MCF 10A (cell line): ENCODE results near the gene SLC35E1. TPM values are rescaled to one million over a fixed set of nuclear protein-coding genes. Genes with fewer than 3 reads are reported as not detected.
"Not testable (repeated sequence)": the region's sequence is repeated elsewhere in the genome, so short reads cannot be mapped to it uniquely, and the experiment has no call there.

Experiments used
- BruUV-seq: library from RNA; stranded (reverse); fragments of 400-500 nt; replicated peaks from 2 replicates; lab custom pipeline; 2021; lab: Mats Ljungman, UMichigan
- CTCF ChIA-PET: fragments of 300-600 bp; sonication (Branson Sonifier 250); formaldehyde crosslinking; extraction: SDS; loops from one replicate; lab custom pipeline; 2021; ENCODE audit warnings: antibody characterized with exemption, inconsistent platforms; lab: Yijun Ruan, JAX
- POLR2A ChIA-PET: fragments of 300-600, 350-650 bp; sonication (Branson Sonifier 250); formaldehyde crosslinking; extraction: SDS; loops from one replicate; lab custom pipeline; 2020; ENCODE audit warnings: antibody characterized with exemption, inconsistent platforms; lab: Yijun Ruan, JAX
- DNase-seq: peaks from one replicate; pipeline ENCODE4 v3.0.0-alpha.2; 2018; ENCODE audit not compliant: unreplicated experiment
- H3K27ac Mint-ChIP-seq: one replicate; pipeline ENCODE4 v1.8.0; 2022; ENCODE audit warnings: mild to moderate bottlenecking, low read depth, mixed read lengths; ENCODE audit not compliant: unreplicated experiment
- H3K27me3 Mint-ChIP-seq: one replicate; pipeline ENCODE4 v1.8.0; 2022; ENCODE audit warnings: mixed read lengths; ENCODE audit not compliant: insufficient read depth, unreplicated experiment
- H3K36me3 Mint-ChIP-seq: one replicate; pipeline ENCODE4 v1.8.0; 2022; ENCODE audit warnings: mild to moderate bottlenecking, moderate library complexity, mixed read lengths; ENCODE audit not compliant: insufficient read depth, unreplicated experiment
- H3K4me1 Mint-ChIP-seq: one replicate; pipeline ENCODE4 v1.8.0; 2022; ENCODE audit warnings: mixed read lengths; ENCODE audit not compliant: insufficient read depth, unreplicated experiment
- H3K4me3 Mint-ChIP-seq: one replicate; pipeline ENCODE4 v1.8.0; 2022; ENCODE audit warnings: mild to moderate bottlenecking, moderate library complexity, mixed read lengths; ENCODE audit not compliant: unreplicated experiment
- H3K9me3 Mint-ChIP-seq: one replicate; pipeline ENCODE4 v1.8.0; 2022; ENCODE audit warnings: mixed read lengths; ENCODE audit not compliant: unreplicated experiment
- CTCF ChIP-seq: fragments of 200-600 bp; IDR thresholded peaks from one replicate; pipeline ENCODE4 v1.8.0; 2022; ENCODE audit warnings: antibody characterized with exemption, mild to moderate bottlenecking; ENCODE audit not compliant: unreplicated experiment
- intact Hi-C: fragments of 100-400 bp; cut with micrococcal nuclease; formaldehyde crosslinking; loops from 2 replicates; pipeline ENCODE4 v1.14.1; 2022
- total RNA-seq: library from RNA; stranded (reverse); gene quantifications from 2 replicates; pipeline ENCODE4 v1.2.3, GENCODE V29; 2022

Gene SLC35E1
- total RNA-seq, 1 experiment from 2014 or later = 62.6 TPM

DNA sequence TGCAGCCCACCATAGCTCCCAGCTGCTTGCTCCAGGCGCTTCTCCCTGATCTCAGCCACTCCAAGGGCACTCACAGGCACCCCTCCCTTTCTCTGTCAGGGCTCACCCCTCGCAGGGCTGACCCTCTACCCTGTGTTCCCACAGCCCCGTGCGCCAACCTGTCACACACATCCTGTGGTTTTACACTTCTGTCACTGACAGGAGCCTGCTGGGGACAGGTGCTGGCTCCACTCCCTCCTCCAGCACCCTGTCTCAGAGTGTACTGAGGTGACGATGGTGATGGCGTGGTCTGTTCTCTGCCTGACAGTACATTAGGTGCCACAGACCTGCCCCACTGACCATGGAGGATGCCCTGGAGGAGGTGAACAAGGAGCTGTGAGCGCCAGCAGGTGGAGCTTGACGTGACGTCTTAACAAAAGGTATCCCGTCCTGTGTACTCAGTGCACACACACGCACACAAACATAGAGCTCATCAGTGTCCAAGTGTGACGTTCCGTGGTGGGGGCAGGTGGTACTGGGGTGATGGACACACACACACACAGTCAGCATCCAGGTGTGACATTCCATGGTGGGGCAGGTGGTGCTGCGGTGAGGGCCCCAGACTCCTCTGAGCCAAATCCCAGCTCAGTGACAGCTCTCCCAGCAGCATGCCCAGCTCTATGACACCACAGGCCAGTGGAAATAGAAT, 55.1 kb downstream of the SLC35E1 start:
- H3K4me1 Mint-ChIP-seq = no peaks in the 10 kb centered on the region
- CTCF ChIA-PET = no interaction called here
- H3K36me3 Mint-ChIP-seq = peaks cover 82% of the 10 kb centered on the region
- H3K27ac Mint-ChIP-seq = no peak overlapping the region
- H3K9me3 Mint-ChIP-seq = no peaks in the 10 kb centered on the region
- no peaks in the 10 kb centered on the region for H3K27me3 Mint-ChIP-seq
- no peak for DNase-seq
- BruUV-seq = no TSS peak
- H3K4me3 Mint-ChIP-seq = no peak overlapping the region
- POLR2A ChIA-PET = interaction anchor here (1.7 kb wide), 1 partner anchor 11 kb away, joined by 4 read pairs; no protein-coding TSS in a partner anchor
- intact Hi-C loops = no loop called here
- no peak for TF ChIP-seq CTCF

DNA sequence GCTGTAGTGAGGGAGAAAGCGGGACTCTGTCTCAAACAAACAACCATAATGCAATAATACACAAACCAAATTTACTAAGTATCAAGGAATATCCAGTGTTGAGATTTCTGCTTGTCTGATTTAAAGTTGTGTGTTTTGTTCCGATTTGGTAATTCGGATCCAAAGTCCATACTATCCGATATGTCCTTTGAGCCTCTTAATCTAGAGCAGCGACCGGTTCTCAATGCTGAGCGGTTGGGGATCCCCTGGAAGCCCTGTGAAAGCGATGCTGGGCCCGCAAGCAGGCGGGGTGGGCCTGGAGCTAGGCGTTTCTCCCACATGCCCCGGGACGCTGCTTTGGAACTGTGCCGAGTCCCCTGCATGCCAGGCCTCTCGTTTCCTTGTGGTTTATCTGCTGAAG, 55.8 kb downstream of the SLC35E1 start:
- no peak for TF ChIP-seq CTCF
- H3K4me3 Mint-ChIP-seq = no peak overlapping the region
- POLR2A ChIA-PET = no interaction called here
- H3K9me3 Mint-ChIP-seq = no peaks in the 10 kb centered on the region
- no peak for DNase-seq
- intact Hi-C loops = no loop called here
- no TSS peak for BruUV-seq
- H3K36me3 Mint-ChIP-seq = peaks cover 87% of the 10 kb centered on the region
- no peaks in the 10 kb centered on the region for H3K27me3 Mint-ChIP-seq
- H3K27ac Mint-ChIP-seq = no peak overlapping the region
- CTCF ChIA-PET = no interaction called here
- no peaks in the 10 kb centered on the region for H3K4me1 Mint-ChIP-seq

GRCh38 chr19:16514383-16515019, 57.7 kb downstream of the SLC35E1 start:
- H3K4me1 Mint-ChIP-seq = no peaks in the 10 kb centered on the region
- no peaks in the 10 kb centered on the region for H3K9me3 Mint-ChIP-seq
- no peak for DNase-seq
- no peaks in the 10 kb centered on the region for H3K27me3 Mint-ChIP-seq
- H3K27ac Mint-ChIP-seq = no peak overlapping the region
- CTCF ChIA-PET = interaction anchor here (0.6 kb wide), 2 partner anchors 10 to 132 kb away, joined by 4 read pairs; no protein-coding TSS in a partner anchor
- no TSS peak for BruUV-seq
- POLR2A ChIA-PET = interaction anchor here (0.9 kb wide), 1 partner anchor 18 kb away, joined by 6 read pairs; the partner anchor contains the start of gene C19orf44
- H3K36me3 Mint-ChIP-seq = peaks cover 77% of the 10 kb centered on the region
- no peak overlapping the region for H3K4me3 Mint-ChIP-seq
- no peak for TF ChIP-seq CTCF
- intact Hi-C loops = loop anchor here (5.0 kb wide), 1 partner anchor 72 kb away; no protein-coding TSS in a partner anchor

DNA sequence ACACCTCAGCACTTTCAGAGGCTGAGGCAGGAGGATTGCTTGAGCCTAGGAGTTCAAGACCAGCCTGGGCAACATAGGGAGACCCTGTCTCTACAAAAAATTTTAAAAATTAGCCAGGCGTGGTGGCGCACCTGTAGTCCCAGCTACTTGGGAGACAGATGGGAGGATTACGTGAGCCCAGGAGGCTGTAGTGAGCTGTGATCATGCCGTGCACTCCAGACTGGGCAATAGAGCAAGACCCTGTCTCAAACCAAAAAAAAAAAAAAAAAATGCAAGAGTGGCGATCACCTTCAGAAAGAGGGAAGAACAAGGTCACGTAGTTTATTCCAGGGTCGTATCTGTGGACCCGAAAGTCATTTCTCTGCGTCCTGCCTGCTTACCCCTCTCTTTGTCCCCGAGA, 59.6 kb downstream of the SLC35E1 start:
- CTCF ChIA-PET = interaction anchor here (0.6 kb wide), 1 partner anchor 1164 kb away, joined by 3 read pairs; no protein-coding TSS in a partner anchor

More for the DNA sequence above, 59.6 kb downstream of the SLC35E1 start:
- POLR2A ChIA-PET, H3K27ac Mint-ChIP-seq, BruUV-seq, DNase-seq, H3K4me3 Mint-ChIP-seq, H3K9me3 Mint-ChIP-seq, H3K4me1 Mint-ChIP-seq, H3K27me3 Mint-ChIP-seq: not testable (repeated sequence)
- intact Hi-C loops = loop anchor here (5.0 kb wide), 1 partner anchor 70 kb away; no protein-coding TSS in a partner anchor
- H3K36me3 Mint-ChIP-seq = peaks cover 62% of the 10 kb centered on the region
